ENCODE measurements around the gene RNF186. TPM values are rescaled to one million over a fixed set of nuclear protein-coding genes. Genes with fewer than 3 reads are reported as not detected.
A peak's percentile ranks its signal among the peaks of the same experiment; 100 is the strongest.

The RNF186 gene
- total and polyA plus RNA-seq, 2 of the 13 experiments (the other 11 are each of a cell fraction or from before 2014, with no cell fraction given) = 0.07 to 0.20 TPM

GRCh38 chr1:19800076-19800804, 14.8 kb downstream of the RNF186 start (continued):
- TF ChIP-seq, protein P1, sequence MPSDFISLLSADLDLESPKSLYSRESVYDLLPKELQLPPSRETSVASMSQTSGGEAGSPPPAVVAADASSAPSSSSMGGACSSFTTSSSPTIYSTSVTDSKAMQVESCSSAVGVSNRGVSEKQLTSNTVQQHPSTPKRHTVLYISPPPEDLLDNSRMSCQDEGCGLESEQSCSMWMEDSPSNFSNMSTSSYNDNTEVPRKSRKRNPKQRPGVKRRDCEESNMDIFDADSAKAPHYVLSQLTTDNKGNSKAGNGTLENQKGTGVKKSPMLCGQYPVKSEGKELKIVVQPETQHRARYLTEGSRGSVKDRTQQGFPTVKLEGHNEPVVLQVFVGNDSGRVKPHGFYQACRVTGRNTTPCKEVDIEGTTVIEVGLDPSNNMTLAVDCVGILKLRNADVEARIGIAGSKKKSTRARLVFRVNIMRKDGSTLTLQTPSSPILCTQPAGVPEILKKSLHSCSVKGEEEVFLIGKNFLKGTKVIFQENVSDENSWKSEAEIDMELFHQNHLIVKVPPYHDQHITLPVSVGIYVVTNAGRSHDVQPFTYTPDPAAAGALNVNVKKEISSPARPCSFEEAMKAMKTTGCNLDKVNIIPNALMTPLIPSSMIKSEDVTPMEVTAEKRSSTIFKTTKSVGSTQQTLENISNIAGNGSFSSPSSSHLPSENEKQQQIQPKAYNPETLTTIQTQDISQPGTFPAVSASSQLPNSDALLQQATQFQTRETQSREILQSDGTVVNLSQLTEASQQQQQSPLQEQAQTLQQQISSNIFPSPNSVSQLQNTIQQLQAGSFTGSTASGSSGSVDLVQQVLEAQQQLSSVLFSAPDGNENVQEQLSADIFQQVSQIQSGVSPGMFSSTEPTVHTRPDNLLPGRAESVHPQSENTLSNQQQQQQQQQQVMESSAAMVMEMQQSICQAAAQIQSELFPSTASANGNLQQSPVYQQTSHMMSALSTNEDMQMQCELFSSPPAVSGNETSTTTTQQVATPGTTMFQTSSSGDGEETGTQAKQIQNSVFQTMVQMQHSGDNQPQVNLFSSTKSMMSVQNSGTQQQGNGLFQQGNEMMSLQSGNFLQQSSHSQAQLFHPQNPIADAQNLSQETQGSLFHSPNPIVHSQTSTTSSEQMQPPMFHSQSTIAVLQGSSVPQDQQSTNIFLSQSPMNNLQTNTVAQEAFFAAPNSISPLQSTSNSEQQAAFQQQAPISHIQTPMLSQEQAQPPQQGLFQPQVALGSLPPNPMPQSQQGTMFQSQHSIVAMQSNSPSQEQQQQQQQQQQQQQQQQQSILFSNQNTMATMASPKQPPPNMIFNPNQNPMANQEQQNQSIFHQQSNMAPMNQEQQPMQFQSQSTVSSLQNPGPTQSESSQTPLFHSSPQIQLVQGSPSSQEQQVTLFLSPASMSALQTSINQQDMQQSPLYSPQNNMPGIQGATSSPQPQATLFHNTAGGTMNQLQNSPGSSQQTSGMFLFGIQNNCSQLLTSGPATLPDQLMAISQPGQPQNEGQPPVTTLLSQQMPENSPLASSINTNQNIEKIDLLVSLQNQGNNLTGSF (CRISPR knock-in tag; IDR thresholded peaks at IDR 0.05) = no peak
- TF ChIP-seq AHR (CRISPR knock-in tag; IDR thresholded peaks at IDR 0.05) = no peak
- TF ChIP-seq ZNF713 (CRISPR knock-in tag; IDR thresholded peaks at IDR 0.05) = no peak
- no peak for TF ChIP-seq HMGXB3 (CRISPR knock-in tag; IDR thresholded peaks at IDR 0.05; ENCODE audit: borderline replicate concordance)
- no peak for TF ChIP-seq PRDM4 (CRISPR knock-in tag; IDR thresholded peaks at IDR 0.05; ENCODE audit: borderline replicate concordance)
- TF ChIP-seq GLI4 (CRISPR knock-in tag; IDR thresholded peaks at IDR 0.05; ENCODE audit: borderline replicate concordance) = no peak
- TF ChIP-seq MIER2 (CRISPR knock-in tag; IDR thresholded peaks at IDR 0.05) = no peak
- TF ChIP-seq ATF7 (IDR thresholded peaks at IDR 0.05) = no peak
- TF ChIP-seq ATF7 (CRISPR knock-in tag; IDR thresholded peaks at IDR 0.05) = no peak
- no peak for TF ChIP-seq DNMT3B (CRISPR knock-in tag; conservative IDR thresholded peaks at IDR 0.05)
- peak; percentile 55; the same call in 1 of the 2 replicates for TF ChIP-seq BHLHE40 (IDR thresholded peaks at IDR 0.05; ENCODE audit: low read length)
- peak; percentile 54; the same call in 1 of the 2 replicates for TF ChIP-seq NKX3-1 (CRISPR knock-in tag; IDR thresholded peaks at IDR 0.05)
- no peak for TF ChIP-seq MTA3 (CRISPR knock-in tag; IDR thresholded peaks at IDR 0.05)
- no peak for TF ChIP-seq BCLAF1 (IDR thresholded peaks at IDR 0.05)
- TF ChIP-seq SALL2 (CRISPR knock-in tag; IDR thresholded peaks at IDR 0.05) = no peak

Data from HepG2 (cell line).